ENCODE results near the gene FSTL4. TPM values are rescaled to one million over a fixed set of nuclear protein-coding genes. Genes with fewer than 3 reads are reported as not detected.

FSTL4 gene
- total and polyA plus RNA-seq, 2 experiments from 2014 or later, result 1.4 to 2.8 TPM

DNA sequence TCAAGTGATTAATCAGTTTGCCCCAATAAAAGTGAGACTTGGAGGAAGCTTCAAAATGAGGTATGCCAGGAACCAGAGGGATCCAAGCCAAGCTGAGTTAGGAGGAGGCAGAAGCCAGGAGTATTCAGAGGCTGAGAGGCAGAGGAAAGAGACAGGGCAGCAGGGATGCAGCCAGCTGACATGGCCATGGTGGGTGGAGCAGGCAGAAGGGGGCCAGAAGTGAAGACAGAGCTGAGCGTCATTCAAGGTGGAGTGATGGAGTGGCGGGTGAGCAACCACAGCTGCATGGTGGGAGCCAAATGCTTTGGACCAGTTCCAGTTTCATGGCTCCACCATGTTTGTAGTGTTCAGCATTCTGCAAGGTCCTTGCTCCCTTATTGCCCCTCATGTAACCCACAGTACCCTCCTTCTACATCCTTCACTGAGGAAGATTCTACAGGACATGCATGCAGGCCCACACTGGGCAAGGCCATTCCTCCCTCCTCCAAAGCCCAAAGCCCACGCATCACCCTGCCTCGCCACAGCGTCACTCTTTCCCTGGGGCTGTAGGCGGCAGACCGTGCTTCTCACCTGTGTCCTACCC, 100.6 kb downstream of the FSTL4 start:
- no peaks in the 10 kb centered on the region for H3K9me2 ChIP-seq (ENCODE audit: insufficient read depth)
- no peaks in the 10 kb centered on the region for H3K36me3 ChIP-seq (ENCODE audit: insufficient read depth)
- no peak for DNase-seq (ENCODE audit: low spot score)
- ATAC-seq, result no peak
- Mint-ChIP-seq H3K27me3 (ENCODE audit: insufficient read depth, low read depth, poor library complexity) (no peaks in the 10 kb centered on the region), H3K4me3 (no peak overlapping the region), H3K4me1 (no peaks in the 10 kb centered on the region; the same call in 2 of the 3 replicates), H3K9me3 (no peaks in the 10 kb centered on the region), H3K36me3 (ENCODE audit: low read depth) (no peaks in the 10 kb centered on the region), H3K27ac (no peak overlapping the region)
- no peak overlapping the region for H3K4me2 ChIP-seq
- H2AFZ ChIP-seq, result no peak overlapping the region
- no peak overlapping the region for H3K4me3 ChIP-seq
- no peak overlapping the region for H3K27ac ChIP-seq (ENCODE audit: low read depth)
- H3K27me3 ChIP-seq (ENCODE audit: insufficient read depth), result no peaks in the 10 kb centered on the region
- H3F3A ChIP-seq (replicated peaks; ENCODE audit: low read depth), result no peaks in the 10 kb centered on the region
- no peaks in the 10 kb centered on the region for H3K79me2 ChIP-seq (replicated peaks; ENCODE audit: insufficient read depth)
- no peaks in the 10 kb centered on the region for H4K20me1 ChIP-seq (replicated peaks; ENCODE audit: insufficient read depth)
- H3K4me1 ChIP-seq (ENCODE audit: insufficient read depth), result no peaks in the 10 kb centered on the region
- TF ChIP-seq EZH2phosphoT487 (IDR thresholded peaks at IDR 0.05; ENCODE audit: unreplicated experiment), result no peak
- TF ChIP-seq, protein P1, sequence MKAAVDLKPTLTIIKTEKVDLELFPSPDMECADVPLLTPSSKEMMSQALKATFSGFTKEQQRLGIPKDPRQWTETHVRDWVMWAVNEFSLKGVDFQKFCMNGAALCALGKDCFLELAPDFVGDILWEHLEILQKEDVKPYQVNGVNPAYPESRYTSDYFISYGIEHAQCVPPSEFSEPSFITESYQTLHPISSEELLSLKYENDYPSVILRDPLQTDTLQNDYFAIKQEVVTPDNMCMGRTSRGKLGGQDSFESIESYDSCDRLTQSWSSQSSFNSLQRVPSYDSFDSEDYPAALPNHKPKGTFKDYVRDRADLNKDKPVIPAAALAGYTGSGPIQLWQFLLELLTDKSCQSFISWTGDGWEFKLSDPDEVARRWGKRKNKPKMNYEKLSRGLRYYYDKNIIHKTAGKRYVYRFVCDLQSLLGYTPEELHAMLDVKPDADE (IDR thresholded peaks at IDR 0.05), result no peak
- TF ChIP-seq, protein P2, sequence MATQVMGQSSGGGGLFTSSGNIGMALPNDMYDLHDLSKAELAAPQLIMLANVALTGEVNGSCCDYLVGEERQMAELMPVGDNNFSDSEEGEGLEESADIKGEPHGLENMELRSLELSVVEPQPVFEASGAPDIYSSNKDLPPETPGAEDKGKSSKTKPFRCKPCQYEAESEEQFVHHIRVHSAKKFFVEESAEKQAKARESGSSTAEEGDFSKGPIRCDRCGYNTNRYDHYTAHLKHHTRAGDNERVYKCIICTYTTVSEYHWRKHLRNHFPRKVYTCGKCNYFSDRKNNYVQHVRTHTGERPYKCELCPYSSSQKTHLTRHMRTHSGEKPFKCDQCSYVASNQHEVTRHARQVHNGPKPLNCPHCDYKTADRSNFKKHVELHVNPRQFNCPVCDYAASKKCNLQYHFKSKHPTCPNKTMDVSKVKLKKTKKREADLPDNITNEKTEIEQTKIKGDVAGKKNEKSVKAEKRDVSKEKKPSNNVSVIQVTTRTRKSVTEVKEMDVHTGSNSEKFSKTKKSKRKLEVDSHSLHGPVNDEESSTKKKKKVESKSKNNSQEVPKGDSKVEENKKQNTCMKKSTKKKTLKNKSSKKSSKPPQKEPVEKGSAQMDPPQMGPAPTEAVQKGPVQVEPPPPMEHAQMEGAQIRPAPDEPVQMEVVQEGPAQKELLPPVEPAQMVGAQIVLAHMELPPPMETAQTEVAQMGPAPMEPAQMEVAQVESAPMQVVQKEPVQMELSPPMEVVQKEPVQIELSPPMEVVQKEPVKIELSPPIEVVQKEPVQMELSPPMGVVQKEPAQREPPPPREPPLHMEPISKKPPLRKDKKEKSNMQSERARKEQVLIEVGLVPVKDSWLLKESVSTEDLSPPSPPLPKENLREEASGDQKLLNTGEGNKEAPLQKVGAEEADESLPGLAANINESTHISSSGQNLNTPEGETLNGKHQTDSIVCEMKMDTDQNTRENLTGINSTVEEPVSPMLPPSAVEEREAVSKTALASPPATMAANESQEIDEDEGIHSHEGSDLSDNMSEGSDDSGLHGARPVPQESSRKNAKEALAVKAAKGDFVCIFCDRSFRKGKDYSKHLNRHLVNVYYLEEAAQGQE (IDR thresholded peaks at IDR 0.05; ENCODE audit: unreplicated experiment), result no peak
- TF ChIP-seq, protein P3, sequence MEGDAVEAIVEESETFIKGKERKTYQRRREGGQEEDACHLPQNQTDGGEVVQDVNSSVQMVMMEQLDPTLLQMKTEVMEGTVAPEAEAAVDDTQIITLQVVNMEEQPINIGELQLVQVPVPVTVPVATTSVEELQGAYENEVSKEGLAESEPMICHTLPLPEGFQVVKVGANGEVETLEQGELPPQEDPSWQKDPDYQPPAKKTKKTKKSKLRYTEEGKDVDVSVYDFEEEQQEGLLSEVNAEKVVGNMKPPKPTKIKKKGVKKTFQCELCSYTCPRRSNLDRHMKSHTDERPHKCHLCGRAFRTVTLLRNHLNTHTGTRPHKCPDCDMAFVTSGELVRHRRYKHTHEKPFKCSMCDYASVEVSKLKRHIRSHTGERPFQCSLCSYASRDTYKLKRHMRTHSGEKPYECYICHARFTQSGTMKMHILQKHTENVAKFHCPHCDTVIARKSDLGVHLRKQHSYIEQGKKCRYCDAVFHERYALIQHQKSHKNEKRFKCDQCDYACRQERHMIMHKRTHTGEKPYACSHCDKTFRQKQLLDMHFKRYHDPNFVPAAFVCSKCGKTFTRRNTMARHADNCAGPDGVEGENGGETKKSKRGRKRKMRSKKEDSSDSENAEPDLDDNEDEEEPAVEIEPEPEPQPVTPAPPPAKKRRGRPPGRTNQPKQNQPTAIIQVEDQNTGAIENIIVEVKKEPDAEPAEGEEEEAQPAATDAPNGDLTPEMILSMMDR (conservative IDR thresholded peaks at IDR 0.05; ENCODE audit: low read depth in 2 of 2), result no peak
- no peak for TF ChIP-seq POLR2AphosphoS5 (IDR thresholded peaks at IDR 0.05; ENCODE audit: low read depth)
- TF ChIP-seq EZH2 (IDR thresholded peaks at IDR 0.05; ENCODE audit: low read depth, unreplicated experiment), result no peak
- no peak for TF ChIP-seq CREB1 (CRISPR knock-in tag; IDR thresholded peaks at IDR 0.05; ENCODE audit: low read depth)
- TF ChIP-seq JUNB (IDR thresholded peaks at IDR 0.05; ENCODE audit: unreplicated experiment), result no peak
- TF ChIP-seq STAT1 (IDR thresholded peaks at IDR 0.05; ENCODE audit: unreplicated experiment), result no peak
- TF ChIP-seq, protein P4, sequence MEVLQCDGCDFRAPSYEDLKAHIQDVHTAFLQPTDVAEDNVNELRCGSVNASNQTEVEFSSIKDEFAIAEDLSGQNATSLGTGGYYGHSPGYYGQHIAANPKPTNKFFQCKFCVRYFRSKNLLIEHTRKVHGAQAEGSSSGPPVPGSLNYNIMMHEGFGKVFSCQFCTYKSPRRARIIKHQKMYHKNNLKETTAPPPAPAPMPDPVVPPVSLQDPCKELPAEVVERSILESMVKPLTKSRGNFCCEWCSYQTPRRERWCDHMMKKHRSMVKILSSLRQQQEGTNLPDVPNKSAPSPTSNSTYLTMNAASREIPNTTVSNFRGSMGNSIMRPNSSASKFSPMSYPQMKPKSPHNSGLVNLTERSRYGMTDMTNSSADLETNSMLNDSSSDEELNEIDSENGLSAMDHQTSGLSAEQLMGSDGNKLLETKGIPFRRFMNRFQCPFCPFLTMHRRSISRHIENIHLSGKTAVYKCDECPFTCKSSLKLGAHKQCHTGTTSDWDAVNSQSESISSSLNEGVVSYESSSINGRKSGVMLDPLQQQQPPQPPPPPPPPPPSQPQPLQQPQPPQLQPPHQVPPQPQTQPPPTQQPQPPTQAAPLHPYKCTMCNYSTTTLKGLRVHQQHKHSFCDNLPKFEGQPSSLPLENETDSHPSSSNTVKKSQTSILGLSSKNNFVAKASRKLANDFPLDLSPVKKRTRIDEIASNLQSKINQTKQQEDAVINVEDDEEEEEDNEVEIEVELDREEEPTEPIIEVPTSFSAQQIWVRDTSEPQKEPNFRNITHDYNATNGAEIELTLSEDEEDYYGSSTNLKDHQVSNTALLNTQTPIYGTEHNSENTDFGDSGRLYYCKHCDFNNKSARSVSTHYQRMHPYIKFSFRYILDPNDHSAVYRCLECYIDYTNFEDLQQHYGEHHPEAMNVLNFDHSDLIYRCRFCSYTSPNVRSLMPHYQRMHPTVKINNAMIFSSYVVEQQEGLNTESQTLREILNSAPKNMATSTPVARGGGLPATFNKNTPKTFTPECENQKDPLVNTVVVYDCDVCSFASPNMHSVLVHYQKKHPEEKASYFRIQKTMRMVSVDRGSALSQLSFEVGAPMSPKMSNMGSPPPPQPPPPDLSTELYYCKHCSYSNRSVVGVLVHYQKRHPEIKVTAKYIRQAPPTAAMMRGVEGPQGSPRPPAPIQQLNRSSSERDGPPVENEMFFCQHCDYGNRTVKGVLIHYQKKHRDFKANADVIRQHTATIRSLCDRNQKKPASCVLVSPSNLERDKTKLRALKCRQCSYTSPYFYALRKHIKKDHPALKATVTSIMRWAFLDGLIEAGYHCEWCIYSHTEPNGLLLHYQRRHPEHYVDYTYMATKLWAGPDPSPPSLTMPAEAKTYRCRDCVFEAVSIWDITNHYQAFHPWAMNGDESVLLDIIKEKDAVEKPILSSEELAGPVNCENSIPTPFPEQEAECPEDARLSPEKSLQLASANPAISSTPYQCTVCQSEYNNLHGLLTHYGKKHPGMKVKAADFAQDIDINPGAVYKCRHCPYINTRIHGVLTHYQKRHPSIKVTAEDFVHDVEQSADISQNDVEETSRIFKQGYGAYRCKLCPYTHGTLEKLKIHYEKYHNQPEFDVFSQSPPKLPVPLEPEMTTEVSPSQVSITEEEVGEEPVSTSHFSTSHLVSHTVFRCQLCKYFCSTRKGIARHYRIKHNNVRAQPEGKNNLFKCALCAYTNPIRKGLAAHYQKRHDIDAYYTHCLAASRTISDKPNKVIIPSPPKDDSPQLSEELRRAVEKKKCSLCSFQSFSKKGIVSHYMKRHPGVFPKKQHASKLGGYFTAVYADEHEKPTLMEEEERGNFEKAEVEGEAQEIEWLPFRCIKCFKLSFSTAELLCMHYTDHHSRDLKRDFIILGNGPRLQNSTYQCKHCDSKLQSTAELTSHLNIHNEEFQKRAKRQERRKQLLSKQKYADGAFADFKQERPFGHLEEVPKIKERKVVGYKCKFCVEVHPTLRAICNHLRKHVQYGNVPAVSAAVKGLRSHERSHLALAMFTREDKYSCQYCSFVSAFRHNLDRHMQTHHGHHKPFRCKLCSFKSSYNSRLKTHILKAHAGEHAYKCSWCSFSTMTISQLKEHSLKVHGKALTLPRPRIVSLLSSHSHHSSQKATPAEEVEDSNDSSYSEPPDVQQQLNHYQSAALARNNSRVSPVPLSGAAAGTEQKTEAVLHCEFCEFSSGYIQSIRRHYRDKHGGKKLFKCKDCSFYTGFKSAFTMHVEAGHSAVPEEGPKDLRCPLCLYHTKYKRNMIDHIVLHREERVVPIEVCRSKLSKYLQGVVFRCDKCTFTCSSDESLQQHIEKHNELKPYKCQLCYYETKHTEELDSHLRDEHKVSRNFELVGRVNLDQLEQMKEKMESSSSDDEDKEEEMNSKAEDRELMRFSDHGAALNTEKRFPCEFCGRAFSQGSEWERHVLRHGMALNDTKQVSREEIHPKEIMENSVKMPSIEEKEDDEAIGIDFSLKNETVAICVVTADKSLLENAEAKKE (CRISPR knock-in tag; IDR thresholded peaks at IDR 0.05), result no peak
- TF ChIP-seq ZNF331 (CRISPR knock-in tag; IDR thresholded peaks at IDR 0.05; ENCODE audit: low read depth), result no peak
- TF ChIP-seq ZNF114 (CRISPR knock-in tag; IDR thresholded peaks at IDR 0.05), result no peak
